Duodenal mucosa (tissue), 2 donors: ENCODE data around the gene SYTL5.

Experiments
- H3K27ac ChIP-seq: one replicate; pipeline ENCODE4 v1.7.0; 2013; ENCODE audit warnings: low read depth, low read length
- H3K27me3 ChIP-seq, 2 donors: one replicate each; pipeline ENCODE4 v1.7.0; 2013; ENCODE audit warnings: low read length in 2 of 2, control low read depth in 1 of 2; ENCODE audit not compliant: insufficient read depth in 2 of 2, control insufficient read depth in 1 of 2
- H3K36me3 ChIP-seq, 2 donors: one replicate each; pipeline ENCODE4 v1.7.0; 2013; ENCODE audit warnings: low read length in 2 of 2, control low read depth in 1 of 2; ENCODE audit not compliant: insufficient read depth in 2 of 2, control insufficient read depth in 1 of 2
- H3K4me1 ChIP-seq, 2 donors: one replicate each; pipeline ENCODE4 v1.7.0; 2013; ENCODE audit warnings: low read length in 2 of 2, control low read depth in 1 of 2; ENCODE audit not compliant: insufficient read depth in 2 of 2, control insufficient read depth in 1 of 2
- H3K4me3 ChIP-seq, 2 donors: one replicate each; pipeline ENCODE4 v1.7.0; 2013; ENCODE audit warnings: low read length in 2 of 2, low read depth in 1 of 2
- H3K9ac ChIP-seq, 2 donors: one replicate each; pipeline ENCODE4 v1.7.0; 2013; ENCODE audit warnings: low read length in 2 of 2, low read depth in 1 of 2
- H3K9me3 ChIP-seq, 2 donors: one replicate each; pipeline ENCODE4 v1.7.0; 2013; ENCODE audit warnings: low read length in 2 of 2, control low read depth in 1 of 2; ENCODE audit not compliant: control insufficient read depth in 1 of 2

The SYTL5 gene

GRCh38 chrX:38082309-38082708 lies 76.0 kb downstream of the SYTL5 start:
- Histone ChIP-seq H3K27me3 (no peaks in the 10 kb centered on the region), H3K36me3 (no peaks in the 10 kb centered on the region), H3K9me3 (no peaks in the 10 kb centered on the region), H3K27ac (no peak overlapping the region), H3K9ac (no peak overlapping the region), H3K4me1 (no peaks in the 10 kb centered on the region), H3K4me3 (no peak overlapping the region)

- no peak overlapping the region for H3K27ac ChIP-seq
- H3K36me3 ChIP-seq: no peaks in the 10 kb centered on the region
- no peaks in the 10 kb centered on the region for H3K9me3 ChIP-seq
- H3K9ac ChIP-seq: no peak overlapping the region
- no peaks in the 10 kb centered on the region for H3K4me1 ChIP-seq
- H3K4me3 ChIP-seq: no peak overlapping the region
- no peaks in the 10 kb centered on the region for H3K27me3 ChIP-seq
These were observed 79.5 kb downstream of the SYTL5 start for GRCh38 chrX:38085813-38086212.

- H3K4me3 ChIP-seq: no peak overlapping the region
- H3K4me1 ChIP-seq: no peaks in the 10 kb centered on the region
- H3K27me3 ChIP-seq: no peaks in the 10 kb centered on the region
- H3K27ac ChIP-seq: no peak overlapping the region
- no peaks in the 10 kb centered on the region for H3K9me3 ChIP-seq
- H3K9ac ChIP-seq: no peak overlapping the region
- H3K36me3 ChIP-seq: no peaks in the 10 kb centered on the region
These were observed 80.3 kb downstream of the SYTL5 start for GRCh38 chrX:38086451-38087215.

GRCh38 chrX:38087594-38087993 lies 81.2 kb downstream of the SYTL5 start:
- Histone ChIP-seq H3K36me3 (no peaks in the 10 kb centered on the region), H3K27ac (no peak overlapping the region), H3K4me1 (no peaks in the 10 kb centered on the region), H3K9ac (no peak overlapping the region), H3K4me3 (no peak overlapping the region), H3K27me3 (no peaks in the 10 kb centered on the region), H3K9me3 (no peaks in the 10 kb centered on the region)

- no peak overlapping the region for H3K4me3 ChIP-seq
- H3K9me3 ChIP-seq: no peaks in the 10 kb centered on the region
- H3K27me3 ChIP-seq: no peaks in the 10 kb centered on the region
- no peak overlapping the region for H3K9ac ChIP-seq
- H3K36me3 ChIP-seq: no peaks in the 10 kb centered on the region
- no peaks in the 10 kb centered on the region for H3K4me1 ChIP-seq
- no peak overlapping the region for H3K27ac ChIP-seq
These were observed 83.0 kb downstream of the SYTL5 start for GRCh38 chrX:38089173-38089982.

- H3K9me3 ChIP-seq: peaks cover 0 to 2% of the 10 kb centered on the region in 2 donors
- H3K9ac ChIP-seq: no peak overlapping the region
- H3K4me3 ChIP-seq: no peak overlapping the region
- no peaks in the 10 kb centered on the region for H3K27me3 ChIP-seq
- no peaks in the 10 kb centered on the region for H3K4me1 ChIP-seq
- H3K27ac ChIP-seq: no peak overlapping the region
- no peaks in the 10 kb centered on the region for H3K36me3 ChIP-seq
These were observed 89.7 kb downstream of the SYTL5 start for GRCh38 chrX:38095971-38096529.

- Histone ChIP-seq H3K9me3 (peaks cover 0 to 2% of the 10 kb centered on the region in 2 donors), H3K9ac (no peak overlapping the region), H3K36me3 (no peaks in the 10 kb centered on the region), H3K27ac (no peak overlapping the region), H3K27me3 (no peaks in the 10 kb centered on the region), H3K4me1 (no peaks in the 10 kb centered on the region), H3K4me3 (no peak overlapping the region)
These were observed 93.3 kb downstream of the SYTL5 start for GRCh38 chrX:38099688-38100087.

GRCh38 chrX:38102240-38102639 lies 95.9 kb downstream of the SYTL5 start:
- Histone ChIP-seq H3K36me3 (no peaks in the 10 kb centered on the region), H3K9ac (no peak overlapping the region), H3K4me3 (no peak overlapping the region), H3K27me3 (no peaks in the 10 kb centered on the region), H3K27ac (no peak overlapping the region), H3K4me1 (peaks cover 0 to 7% of the 10 kb centered on the region in 2 donors), H3K9me3 (peaks cover 0 to 2% of the 10 kb centered on the region in 2 donors)

GRCh38 chrX:38102875-38103274 lies 96.5 kb downstream of the SYTL5 start:
- Histone ChIP-seq H3K36me3 (no peaks in the 10 kb centered on the region), H3K9ac (no peak overlapping the region), H3K4me3 (no peak overlapping the region), H3K27ac (no peak overlapping the region), H3K9me3 (peaks cover 0 to 2% of the 10 kb centered on the region in 2 donors), H3K27me3 (no peaks in the 10 kb centered on the region), H3K4me1 (peaks cover 6 to 7% of the 10 kb centered on the region in 2 donors)
